ENCODE results near the gene PRKCH. TPM values are rescaled to one million over a fixed set of nuclear protein-coding genes. Genes with fewer than 3 reads are reported as not detected.

Gene PRKCH
- total RNA-seq, 2 experiments from 2014 or later: 193 to 194 TPM

- Mint-ChIP-seq H3K36me3 (ENCODE audit: low read depth) (peaks cover 8% of the 10 kb centered on the region), H3K4me3 (no peak overlapping the region), H3K27ac (no peak overlapping the region), H3K27me3 (no peaks in the 10 kb centered on the region), H3K4me1 (ENCODE audit: low read depth) (peaks cover 48% of the 10 kb centered on the region), H3K9me3 (no peaks in the 10 kb centered on the region)
- ChIA-PET POLR2A (interaction anchor here (0.8 to 1.2 kb wide), 2 partner anchors 14 to 56 kb away, joined by 3 to 4 read pairs; no protein-coding TSS in a partner anchor), CTCF (interaction anchor here (1.2 to 1.6 kb wide), 6 partner anchors 11 to 278 kb away, joined by 3 to 8 read pairs (median 4); no protein-coding TSS in a partner anchor)
- intact Hi-C loops (cut with micrococcal nuclease): no loop called here
- no peak for TF ChIP-seq CTCF (IDR thresholded peaks at IDR 0.05)
- DNase-seq (no peak), ATAC-seq (no peak)
Measured at GRCh38 chr14:61559641-61560201, 238.3 kb downstream of the PRKCH start.

- CTCF ChIA-PET: interaction anchor here (1.2 to 1.6 kb wide), 5 partner anchors 24 to 277 kb away, joined by 3 to 8 read pairs (median 3); no protein-coding TSS in a partner anchor
- Mint-ChIP-seq H3K27me3 (no peaks in the 10 kb centered on the region), H3K27ac (no peak overlapping the region), H3K4me3 (no peak overlapping the region), H3K4me1 (ENCODE audit: low read depth) (peaks cover 51% of the 10 kb centered on the region), H3K9me3 (no peaks in the 10 kb centered on the region), H3K36me3 (ENCODE audit: low read depth) (peaks cover 8% of the 10 kb centered on the region)
- TF ChIP-seq CTCF (IDR thresholded peaks at IDR 0.05): no peak
- DNase-seq (no peak), ATAC-seq (no peak)
- intact Hi-C loops (cut with micrococcal nuclease): no loop called here
- POLR2A ChIA-PET: interaction anchor here (0.7 to 1.2 kb wide), 2 partner anchors 14 to 57 kb away, joined by 3 to 4 read pairs; no protein-coding TSS in a partner anchor
Measured at GRCh38 chr14:61560323-61560722, 238.9 kb downstream of the PRKCH start.

GRCh38 chr14:61561104-61561503 lies 239.7 kb downstream of the PRKCH start:
- POLR2A ChIA-PET: interaction anchor here (0.8 kb wide), 1 partner anchor 159 kb away, joined by 3 read pairs; no protein-coding TSS in a partner anchor

GRCh38 chr14:61561657-61562276 lies 240.4 kb downstream of the PRKCH start:
- DNase-seq (no peak), ATAC-seq (no peak)
- Mint-ChIP-seq H3K27me3 (no peaks in the 10 kb centered on the region), H3K36me3 (ENCODE audit: low read depth) (peaks cover 17% of the 10 kb centered on the region), H3K4me3 (no peak overlapping the region), H3K27ac (peak overlapping the region; percentile 2), H3K9me3 (peaks cover 5% of the 10 kb centered on the region), H3K4me1 (ENCODE audit: low read depth) (peaks cover 59% of the 10 kb centered on the region)
- TF ChIP-seq CTCF (IDR thresholded peaks at IDR 0.05): no peak
- ChIA-PET POLR2A (interaction anchor here (0.8 to 1.5 kb wide), 2 partner anchors 9 to 158 kb away, joined by 3 to 4 read pairs; no protein-coding TSS in a partner anchor), CTCF (interaction anchor here (0.9 to 1.4 kb wide), 3 partner anchors 12 to 173 kb away, joined by 3 to 5 read pairs (median 4); no protein-coding TSS in a partner anchor)
- intact Hi-C loops (cut with micrococcal nuclease): no loop called here

More at GRCh38 chr14:61561104-61561503, 239.7 kb downstream of the PRKCH start:
- no peak overlapping the region for H3K4me3 Mint-ChIP-seq
- H3K4me1 Mint-ChIP-seq (ENCODE audit: low read depth): peaks cover 53% of the 10 kb centered on the region
- no peak for TF ChIP-seq CTCF (IDR thresholded peaks at IDR 0.05)
- CTCF ChIA-PET: interaction anchor here (1.4 kb wide), 1 partner anchor 28 kb away, joined by 3 read pairs; no protein-coding TSS in a partner anchor
- peaks cover 13% of the 10 kb centered on the region for H3K36me3 Mint-ChIP-seq (ENCODE audit: low read depth)
- DNase-seq: no peak
- H3K27ac Mint-ChIP-seq: no peak overlapping the region
- intact Hi-C loops (cut with micrococcal nuclease): no loop called here
- no peaks in the 10 kb centered on the region for H3K27me3 Mint-ChIP-seq
- H3K9me3 Mint-ChIP-seq: peaks cover 4% of the 10 kb centered on the region
- no peak for ATAC-seq

Data from activated CD8-positive, alpha-beta T cell treated with anti-CD3 and anti-CD28 coated beads for 36 hours (primary cell).